HepG2 (cell line): Measurements from ENCODE around the gene MRPS7. TPM values are rescaled to one million over a fixed set of nuclear protein-coding genes. Genes with fewer than 3 reads are reported as not detected.
A peak's percentile ranks its signal among the peaks of the same experiment; 100 is the strongest.

Experiments
- ATAC-seq: fragments of 200-7000 bp; cut with Tn5 transposase; 3 replicates; pipeline ENCODE4 v1.9.1; 2020; ENCODE audit warnings: mild to moderate bottlenecking, moderate library complexity
- BruUV-seq: library from RNA; stranded (reverse); fragments of 400-500 nt; replicated peaks from 2 replicates; lab custom pipeline; 2021; lab: Mats Ljungman, UMichigan
- CTCF ChIA-PET: fragments of 300-600 bp; formaldehyde crosslinking; extraction: SDS; loops from one replicate; lab custom pipeline; 2021; ENCODE audit warnings: low total read pairs, inconsistent platforms, low intra/inter-chr PET ratio; lab: Yijun Ruan, JAX
- POLR2A ChIA-PET: fragments of 350-600 bp; sonication (Branson Sonifier 250); formaldehyde crosslinking; loops from one replicate; lab custom pipeline; 2020; ENCODE audit warnings: antibody characterized with exemption, inconsistent platforms; lab: Yijun Ruan, JAX
- DNase-seq: peaks from one replicate; pipeline ENCODE4 v3.0.0-alpha.2; 2015; ENCODE audit warnings: low spot score
- FAIRE-seq: peaks from 3 replicates; lab custom pipeline; 2011; peaks lifted over from hg19 to GRCh38; lab: Jason Lieb, UNC
- H2AFZ ChIP-seq: one replicate; pipeline ENCODE4 v1.6.1; 2011; ENCODE audit warnings: low read length, inconsistent platforms
- H3K27ac ChIP-seq: fragments of 300-600 bp; 3 replicates; pipeline ENCODE4 v1.8.0; 2011; ENCODE audit warnings: mixed run types, mild to moderate bottlenecking, mixed read lengths, low read length, inconsistent platforms; ENCODE audit not compliant: insufficient read depth; ENCODE audit errors: extremely low read length
- H3K27me3 ChIP-seq, 2 experiments: fragments of 200-600 bp in 1 of 2; 2 replicates in 1 of 2; 3 replicates in 1 of 2; pipeline versions ENCODE4 v1.6.0 to v1.8.0; 2011; ENCODE audit warnings: low read length in 2 of 2, mild to moderate bottlenecking in 2 of 2, moderate library complexity in 2 of 2, inconsistent platforms in 1 of 2; ENCODE audit not compliant: insufficient read depth in 2 of 2, control insufficient read depth in 1 of 2
- H3K36me3 ChIP-seq, 2 experiments: fragments of 200-600 bp in 1 of 2; replicated peaks in 1 of 2; 2 replicates in 1 of 2; 3 replicates in 1 of 2; pipeline versions ENCODE4 v1.5.1 to v1.8.0; 2011; ENCODE audit warnings: low read length in 2 of 2, inconsistent platforms in 1 of 2; ENCODE audit not compliant: insufficient read depth in 2 of 2, control insufficient read depth in 1 of 2
- H3K4me1 ChIP-seq: 2 replicates; pipeline ENCODE4 v1.5.1; 2012; ENCODE audit warnings: low read length, inconsistent platforms; ENCODE audit not compliant: insufficient read depth
- H3K4me2 ChIP-seq: 2 replicates; pipeline ENCODE4 v1.6.0; 2011; ENCODE audit warnings: low read depth, low read length, inconsistent platforms
- H3K4me3 ChIP-seq, 3 experiments: fragments of 200-600 bp in 1 of 3; sonication (generic), shearing (Covaris generic) in 1 of 3; replicated peaks in 1 of 3; 2 replicates each; pipeline ENCODE4 v1.5.1; 2011 to 2016; ENCODE audit warnings: low read length in 3 of 3, inconsistent platforms in 2 of 3, low read depth in 2 of 3, mild to moderate bottlenecking in 2 of 3, control low read depth in 1 of 3, mixed read lengths in 1 of 3; ENCODE audit not compliant: insufficient read depth in 1 of 3
- H3K79me2 ChIP-seq: one replicate; pipeline ENCODE4 v1.6.1; 2011; ENCODE audit warnings: low read length, inconsistent platforms; ENCODE audit not compliant: insufficient read depth
- H3K9ac ChIP-seq: 2 replicates; pipeline ENCODE4 v1.6.0; 2011; ENCODE audit warnings: mild to moderate bottlenecking, low read depth, low read length, inconsistent platforms; ENCODE audit not compliant: insufficient read depth
- H3K9me3 ChIP-seq: 2 replicates; pipeline ENCODE4 v1.5.1; 2012; ENCODE audit warnings: mild to moderate bottlenecking, low read length
- H4K20me1 ChIP-seq: 2 replicates; pipeline ENCODE4 v1.6.0; 2011; ENCODE audit warnings: inconsistent platforms, mild to moderate bottlenecking, low read length, moderate library complexity; ENCODE audit not compliant: insufficient read depth
- ARNT2 ChIP-seq: sonication (generic); formaldehyde crosslinking; IDR thresholded peaks from 2 replicates; pipeline ENCODE4 v1.8.0; 2022; ENCODE audit warnings: mild to moderate bottlenecking, low read depth, missing genetic modification reagents, moderate library complexity
- FOXA3 ChIP-seq: IDR thresholded peaks from 2 replicates; pipeline ENCODE4 v1.6.1; 2016; ENCODE audit warnings: missing genetic modification reagents, missing compliant biosample characterization
- HES4 ChIP-seq: sonication (generic); formaldehyde crosslinking; IDR thresholded peaks from 2 replicates; pipeline ENCODE4 v1.9.0; 2021; ENCODE audit warnings: mild to moderate bottlenecking, missing genetic modification reagents, borderline replicate concordance
- HOXD1 ChIP-seq: sonication (generic); formaldehyde crosslinking; IDR thresholded peaks from 2 replicates; pipeline ENCODE4 v1.5.0; 2020; ENCODE audit warnings: missing genetic modification reagents
- KDM1A ChIP-seq: IDR thresholded peaks from 2 replicates; pipeline ENCODE4 v1.6.1; 2016; ENCODE audit warnings: missing compliant biosample characterization
- KDM3A ChIP-seq: IDR thresholded peaks from 2 replicates; pipeline ENCODE4 v1.6.1; 2018; ENCODE audit warnings: low read depth, missing compliant biosample characterization
- KDM5A ChIP-seq: fragments of 200-600 bp; sonication (generic); IDR thresholded peaks from 2 replicates; pipeline ENCODE4 v1.7.0; 2018; ENCODE audit warnings: antibody characterized with exemption, mild to moderate bottlenecking, low read length, borderline replicate concordance
- SAP130 ChIP-seq: IDR thresholded peaks from 2 replicates; pipeline ENCODE4 v1.6.1; 2016; ENCODE audit warnings: low read depth
- SMC3 ChIP-seq: IDR thresholded peaks from 2 replicates; pipeline ENCODE4 v1.6.1; 2011; ENCODE audit warnings: low read length, improper control_type of control experiment
- TAF1 ChIP-seq: sonication (generic); formaldehyde crosslinking; IDR thresholded peaks from 2 replicates; pipeline ENCODE4 v1.4.0; 2020; ENCODE audit warnings: missing genetic modification reagents
- TEF ChIP-seq: sonication (generic); formaldehyde crosslinking; IDR thresholded peaks from 2 replicates; pipeline ENCODE4 v1.5.0; 2020; ENCODE audit warnings: missing genetic modification reagents
- TRIM24 ChIP-seq: sonication (generic); formaldehyde crosslinking; IDR thresholded peaks from 2 replicates; pipeline ENCODE4 v1.8.0; 2022; ENCODE audit warnings: mild to moderate bottlenecking, missing genetic modification reagents
- ZBTB43 ChIP-seq: sonication (generic); formaldehyde crosslinking; conservative IDR thresholded peaks from 2 replicates; pipeline ENCODE4 v1.4.0; 2020; ENCODE audit warnings: missing genetic modification reagents
- ZFP36 ChIP-seq: fragments of 150-350 bp; IDR thresholded peaks from 2 replicates; pipeline ENCODE4 v1.6.1; 2018; ENCODE audit warnings: borderline replicate concordance, low read length, low read depth; ENCODE audit not compliant: partially characterized antibody
- ZNF251 ChIP-seq: sonication (generic); formaldehyde crosslinking; IDR thresholded peaks from 2 replicates; pipeline ENCODE4 v1.9.0; 2021; ENCODE audit warnings: mild to moderate bottlenecking, missing genetic modification reagents
- ZNF34 ChIP-seq: sonication (generic); formaldehyde crosslinking; IDR thresholded peaks from 2 replicates; pipeline ENCODE4 v1.4.0; 2020; ENCODE audit warnings: mild to moderate bottlenecking, missing genetic modification reagents, borderline replicate concordance
- ZNF619 ChIP-seq: sonication (generic); formaldehyde crosslinking; IDR thresholded peaks from 2 replicates; pipeline ENCODE4 v1.4.0; 2020; ENCODE audit warnings: mild to moderate bottlenecking, missing genetic modification reagents
- ZNF766 ChIP-seq: sonication (generic); formaldehyde crosslinking; IDR thresholded peaks from 2 replicates; pipeline ENCODE4 v1.5.0; 2020; ENCODE audit warnings: missing genetic modification reagents, borderline replicate concordance
- ZSCAN30 ChIP-seq: sonication (generic); formaldehyde crosslinking; IDR thresholded peaks from 2 replicates; pipeline ENCODE4 v1.5.0; 2020; ENCODE audit warnings: mild to moderate bottlenecking, missing genetic modification reagents
- ZXDC ChIP-seq: sonication (generic); formaldehyde crosslinking; IDR thresholded peaks from 2 replicates; pipeline ENCODE4 v1.5.0; 2020; ENCODE audit warnings: mild to moderate bottlenecking, missing genetic modification reagents
- WGBS: methylation state at CpG from one replicate; pipeline ENCODE4 v1.1.6; 2017; ENCODE audit warnings: low lambda C conversion rate; 5-methylcytosine and 5-hydroxymethylcytosine counted together
- in situ Hi-C: cut with HindIII; loops from 2 replicates; pipeline ENCODE4 v1.10.0; 2017; ENCODE audit warnings: low pct_unique_long_range_greater_than_20kb; ENCODE audit not compliant: extremely low pct_ligation_motif_present
- intact Hi-C: fragments of 100-400 bp; cut with micrococcal nuclease; formaldehyde crosslinking; loops from one replicate; pipeline ENCODE4 v1.10.0; 2022; ENCODE audit not compliant: unreplicated experiment
- polyA plus RNA-seq, 8 experiments: library from polyadenylated mRNA; depleted of rRNA in 3 of 8; stranded (reverse) in 7 of 8; unstranded in 1 of 8; fragments of >200 nt; fragmentation: Illumina TruSeq in 4 of 8; extraction: Trizol in 4 of 8; gene quantifications; 2 replicates each; pipeline versions ENCODE4 v1.2.1 to v1.2.3, GENCODE V29; 2011 to 2016; ENCODE audit warnings: low read depth in 4 of 8, missing spikeins in 1 of 8, mixed read lengths in 1 of 8; ENCODE audit not compliant: insufficient read depth in 1 of 8
- total RNA-seq, 5 experiments: library from RNA; depleted of rRNA; stranded (reverse); fragments of >200 nt; fragmentation: Illumina TruSeq; extraction: Trizol; gene quantifications; 2 replicates each; pipeline ENCODE4 v1.2.3, GENCODE V29; 2016; ENCODE audit warnings: low read depth in 1 of 5

MRPS7 gene
- total and polyA plus RNA-seq, 2 of the 13 experiments (the other 11 are each of a cell fraction or from before 2014, with no cell fraction given), result 97.0 to 162 TPM

DNA sequence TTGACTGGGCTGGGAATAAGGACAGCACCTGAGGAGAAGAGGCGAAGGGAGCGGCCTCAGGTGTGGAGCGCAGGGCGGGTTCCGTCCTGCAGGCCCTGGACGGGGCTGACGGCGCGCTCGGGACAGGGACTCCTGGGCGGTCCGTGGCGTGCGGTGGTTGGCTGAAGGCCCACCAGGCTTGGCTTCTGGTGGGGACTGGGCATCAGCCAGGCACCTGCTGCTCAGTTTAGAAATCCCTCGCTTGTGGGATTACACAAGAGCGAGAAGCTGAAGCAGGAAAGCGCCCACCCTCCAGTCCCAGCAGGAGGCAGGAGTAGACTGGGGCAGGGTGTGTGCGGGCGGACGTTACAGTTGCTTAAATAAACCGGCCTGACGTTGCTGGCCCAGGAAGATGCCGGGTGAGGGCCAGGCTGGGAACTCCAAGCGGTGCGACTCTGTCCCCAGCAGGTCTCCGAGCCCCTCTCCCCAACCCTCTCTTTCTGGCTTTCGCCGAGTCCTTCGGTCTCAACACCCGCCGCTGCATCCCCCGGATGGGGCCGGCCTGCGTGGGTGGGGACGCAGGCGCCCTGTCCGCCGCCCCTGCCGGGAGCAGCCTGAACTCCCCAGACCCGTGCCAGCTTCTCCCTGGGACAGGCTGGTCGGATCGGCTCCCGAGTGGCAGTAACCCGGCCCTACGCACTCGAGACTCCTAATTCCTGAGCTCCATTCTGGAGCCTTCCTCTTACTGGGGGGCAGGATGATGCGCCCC lies 8.7 kb downstream of the MRPS7 start:
- FAIRE-seq (peak; percentile 79), ATAC-seq (peak; percentile 71), DNase-seq (peak; percentile 88)
- peaks cover 43% of the 10 kb centered on the region for H3K4me1 ChIP-seq
- intact Hi-C loops (loop anchor here (1.0 to 2.0 kb wide), 3 partner anchors 39 to 142 kb away; partner anchors contain the start of gene GRB2), in situ Hi-C loops (no loop called here)
- peaks cover 6% of the 10 kb centered on the region for H3K79me2 ChIP-seq
- H3K4me3 ChIP-seq, result peak overlapping the region; percentile 91 to 98 (median 94)
- peak overlapping the region; percentile 68 for H3K27ac ChIP-seq
- peaks cover 12 to 33% of the 10 kb centered on the region in 2 experiments for H3K36me3 ChIP-seq
- H3K4me2 ChIP-seq, result peak overlapping the region; percentile 94
- no TSS peak for BruUV-seq
- H3K27me3 ChIP-seq, result no peaks in the 10 kb centered on the region
- WGBS, result 0% methylated on average over 9 of the region's 47 CpGs
- H4K20me1 ChIP-seq, result no peaks in the 10 kb centered on the region
- H3K9me3 ChIP-seq, result no peaks in the 10 kb centered on the region
- POLR2A ChIA-PET, result interaction anchor here (0.6 to 6.6 kb wide), 28 partner anchors 9 to 241 kb away, joined by 3 to 93 read pairs (median 4); partner anchors contain the start of genes GGA3, GRB2, JPT1 and MRPS7
- no peak overlapping the region for H2AFZ ChIP-seq
- peak overlapping the region; percentile 83 for H3K9ac ChIP-seq
- CTCF ChIA-PET, result interaction anchor here (0.9 to 1.2 kb wide), 3 partner anchors 18 to 142 kb away, joined by 3 to 4 read pairs (median 3); partner anchors contain the start of gene SLC25A19
- TF ChIP-seq ZSCAN30 (CRISPR knock-in tag) (no peak), HES4 (CRISPR knock-in tag) (peak; percentile 66; the same call in 1 of the 2 replicates), ZXDC (no peak; the same call in 1 of the 2 replicates), TAF1 (CRISPR knock-in tag) (peak; percentile 23; the same call in 1 of the 2 replicates), KDM5A (peak; percentile 79; the same call in 1 of the 2 replicates), ZNF34 (peak; percentile 59; the same call in 1 of the 2 replicates), KDM3A (CRISPR knock-in tag) (peak; percentile 58), ARNT2 (CRISPR knock-in tag) (peak; percentile 87), ZFP36 (no peak), SMC3 (peak; percentile 34; the same call in 1 of the 2 replicates), SAP130 (CRISPR knock-in tag) (peak; percentile 91), TEF (CRISPR knock-in tag) (no peak), TRIM24 (CRISPR knock-in tag) (no peak), ZNF251 (CRISPR knock-in tag) (0 out of 2 replicates have a peak, but pooled peaks have one; percentile 26), FOXA3 (CRISPR knock-in tag) (peak; percentile 56), HOXD1 (CRISPR knock-in tag) (no peak), ZNF619 (CRISPR knock-in tag) (peak; percentile 90; the same call in 1 of the 2 replicates), ZBTB43 (CRISPR knock-in tag) (no peak), KDM1A (no peak), ZNF766 (CRISPR knock-in tag) (peak; percentile 95; the same call in 1 of the 2 replicates)
